ENCODE measurements around the gene TRPM7. TPM values are rescaled to one million over a fixed set of nuclear protein-coding genes. Genes with fewer than 3 reads are reported as not detected.

Gene TRPM7
- total RNA-seq, 1 experiment from 2014 or later, result 35.1 TPM

- no peak overlapping the region for H3K9ac ChIP-seq (ENCODE audit: extremely low read depth, insufficient read length, low read length)
These were observed 79.5 kb downstream of the TRPM7 start for GRCh38 chr15:50607129-50607528.

More at GRCh38 chr15:50607129-50607528, 79.5 kb downstream of the TRPM7 start:
- Histone ChIP-seq H3K4me1 (ENCODE audit: insufficient read depth, low read length) (no peaks in the 10 kb centered on the region), H3K4ac (ENCODE audit: low read depth, low read length) (no peak overlapping the region), H3K23ac (ENCODE audit: insufficient read length, low read depth, low read length) (no peak overlapping the region), H3K9me3 (ENCODE audit: control insufficient read depth, low read depth, low read length) (no peaks in the 10 kb centered on the region), H3K56ac (ENCODE audit: insufficient read length, low read depth, low read length) (no peak overlapping the region), H2AK5ac (ENCODE audit: insufficient read length, low read length) (no peak overlapping the region), H4K5ac (ENCODE audit: insufficient read length, low read depth, low read length) (no peak overlapping the region), H3K4me2 (ENCODE audit: insufficient read depth, insufficient read length, low read length) (no peak overlapping the region), H3K14ac (ENCODE audit: insufficient read depth, low read length) (no peak overlapping the region), H3K79me2 (ENCODE audit: insufficient read depth, low read length) (no peaks in the 10 kb centered on the region), H4K8ac (replicated peaks; ENCODE audit: insufficient read length, low read depth, low read length) (no peak overlapping the region), H2BK12ac (ENCODE audit: insufficient read length, low read depth, low read length) (no peak overlapping the region), H2AFZ (ENCODE audit: low read length) (no peak overlapping the region), H2BK5ac (ENCODE audit: insufficient read length, low read length) (no peak overlapping the region), H2BK120ac (ENCODE audit: low read depth, low read length, poor library complexity, severe bottlenecking) (no peak overlapping the region), H3K27ac (ENCODE audit: insufficient read length, low read depth, low read length) (no peak overlapping the region), H3K27me3 (ENCODE audit: insufficient read depth, low read length) (no peaks in the 10 kb centered on the region), H3T11ph (ENCODE audit: low read length) (no peak overlapping the region), H2BK20ac (ENCODE audit: low read depth, low read length, poor library complexity, severe bottlenecking) (no peak overlapping the region), H4K20me1 (ENCODE audit: control insufficient read depth, insufficient read depth, insufficient read length) (no peaks in the 10 kb centered on the region), H2BK15ac (ENCODE audit: low read depth, low read length) (no peak overlapping the region), H3K23me2 (ENCODE audit: insufficient read length, low read depth, low read length, poor library complexity, severe bottlenecking) (no peaks in the 10 kb centered on the region), H3K18ac (ENCODE audit: insufficient read length, low read depth, low read length) (no peak overlapping the region), H4K91ac (ENCODE audit: insufficient read length, low read depth, low read length) (no peak overlapping the region), H3K79me1 (ENCODE audit: insufficient read depth, low read depth, low read length, poor library complexity, severe bottlenecking) (no peaks in the 10 kb centered on the region)
- Mint-ChIP-seq H3K4me3 (no peak overlapping the region), H3K27ac (peak overlapping the region in 1 of 3 experiments; percentile 20; a peak in 1 of 7 replicates), H3K36me3 (ENCODE audit: insufficient read depth in 1 of 3, low read depth in 3 of 3) (peaks cover 19 to 71% (median 66%) of the 10 kb centered on the region in 3 experiments), H3K4me1 (peaks cover 5% of the 10 kb centered on the region in 2 experiments; a peak in 3 of 4 replicates), H3K27me3 (ENCODE audit: low read depth) (no peaks in the 10 kb centered on the region), H3K9me3 (no peaks in the 10 kb centered on the region)
- WGBS (ENCODE audit: extremely low coverage, insufficient read length, low lambda C conversion rate), result no CpG with 5 or more reads among the region's 1 CpG
- no peak for DNase-seq
- no peak for TF ChIP-seq CTCF (conservative IDR thresholded peaks at IDR 0.05)
